HCT116 (cell line): ENCODE data around the gene ZNF26. TPM values are rescaled to one million over a fixed set of nuclear protein-coding genes. Genes with fewer than 3 reads are reported as not detected.

Experiments used
- ATAC-seq: fragments of 200-7000 bp; cut with Tn5 transposase; 2 replicates; pipeline ENCODE4 v1.9.1; 2020; ENCODE audit warnings: mild to moderate bottlenecking, moderate library complexity
- BruUV-seq: library from RNA; stranded (reverse); fragments of 400-500 nt; replicated peaks from 2 replicates; lab custom pipeline; 2021; lab: Mats Ljungman, UMichigan
- CTCF ChIA-PET: fragments of 300-600 bp; sonication (Branson Sonifier 250); formaldehyde crosslinking; loops from one replicate; lab custom pipeline; 2021; ENCODE audit warnings: antibody characterized with exemption; lab: Charles Lee
- POLR2A ChIA-PET: fragments of 300-600, 350-600 bp; sonication (Branson Sonifier 250); formaldehyde crosslinking; loops from one replicate; lab custom pipeline; 2021; ENCODE audit warnings: antibody characterized with exemption; lab: Charles Lee
- RAD21 ChIA-PET, 2 experiments: fragments of 300-600 bp; sonication (Branson Sonifier 250); formaldehyde crosslinking; loops; one replicate each; lab custom pipeline; 2023; ENCODE audit warnings: low total read pairs in 2 of 2; ENCODE audit not compliant: uncharacterized antibody in 2 of 2, unreplicated experiment in 2 of 2, low non-redundant PET in 1 of 2; lab: Charles Lee
- DNase-seq: peaks from one replicate; pipeline ENCODE4 v3.0.0-alpha.2; 2010; ENCODE audit warnings: low read depth, low spot score
- H2AFZ ChIP-seq: fragments of 200-600 bp; shearing (Covaris generic), sonication (generic); 2 replicates; pipeline ENCODE4 v1.6.1; 2017; ENCODE audit warnings: low read depth, mixed run types, mixed read lengths, antibody characterized with exemption, low read length; ENCODE audit not compliant: poor library complexity, severe bottlenecking
- H3K27ac ChIP-seq: 2 replicates; pipeline ENCODE4 v1.5.1; 2012; ENCODE audit warnings: low read depth, low read length
- H3K27me3 ChIP-seq: fragments of 200-600 bp; sonication (generic); 2 replicates; pipeline ENCODE4 v1.6.1; 2016; ENCODE audit warnings: mixed run types, low read length, mixed read lengths; ENCODE audit not compliant: insufficient read depth
- H3K36me3 ChIP-seq, 2 experiments: fragments of 200-500 bp in 1 of 2; fragments of 200-600 bp in 1 of 2; sonication (Bioruptor generic) in 1 of 2; sonication (generic) in 1 of 2; 2 replicates each; pipeline versions ENCODE4 v1.5.1 to v1.6.1; 2014 to 2016; ENCODE audit warnings: low read length in 2 of 2, inconsistent platforms in 1 of 2, mixed read lengths in 1 of 2, mixed run types in 1 of 2; ENCODE audit not compliant: insufficient read depth in 2 of 2, control insufficient read depth in 1 of 2
- H3K4me1 ChIP-seq, 2 experiments: fragments of 200-600 bp in 1 of 2; sonication (generic) in 1 of 2; 2 replicates each; pipeline versions ENCODE4 v1.5.1 to v1.6.1; 2012 to 2017; ENCODE audit warnings: low read length in 2 of 2, inconsistent platforms in 1 of 2, mild to moderate bottlenecking in 1 of 2, mixed read lengths in 1 of 2, mixed run types in 1 of 2, moderate library complexity in 1 of 2; ENCODE audit not compliant: insufficient read depth in 2 of 2, control insufficient read depth in 1 of 2
- H3K4me2 ChIP-seq: fragments of 200-600 bp; sonication (generic); 2 replicates; pipeline ENCODE4 v1.6.1; 2017; ENCODE audit warnings: mixed run types, low read length, mixed read lengths
- H3K4me3 ChIP-seq, 2 experiments: fragments of 200-600 bp in 1 of 2; sonication (generic) in 1 of 2; replicated peaks in 1 of 2; 2 replicates each; pipeline ENCODE4 v1.5.1; 2011 to 2016; ENCODE audit warnings: low read length in 2 of 2, control low read depth in 1 of 2, low read depth in 1 of 2, mild to moderate bottlenecking in 1 of 2, mixed read lengths in 1 of 2, mixed run types in 1 of 2
- H3K79me2 ChIP-seq: fragments of 200-600 bp; sonication (generic); 2 replicates; pipeline ENCODE4 v1.6.1; 2017; ENCODE audit warnings: mild to moderate bottlenecking, mixed run types, low read length, moderate library complexity, mixed read lengths; ENCODE audit not compliant: insufficient read depth
- H3K9ac ChIP-seq: fragments of 200-600 bp; sonication (generic); 2 replicates; pipeline ENCODE4 v1.6.1; 2016; ENCODE audit warnings: low read length, mixed read lengths
- H3K9me2 ChIP-seq: fragments of 200-600 bp; sonication (generic), shearing (Covaris generic); 2 replicates; pipeline ENCODE4 v1.6.1; 2017; ENCODE audit warnings: mixed run types, mild to moderate bottlenecking, moderate library complexity; ENCODE audit not compliant: insufficient read depth
- H3K9me3 ChIP-seq, 2 experiments: fragments of 200-500 bp in 1 of 2; fragments of 200-600 bp in 1 of 2; sonication (Bioruptor generic) in 1 of 2; sonication (generic) in 1 of 2; 2 replicates each; pipeline ENCODE4 v1.6.1; 2014 to 2017; ENCODE audit warnings: low read length in 2 of 2, mixed read lengths in 2 of 2, inconsistent platforms in 1 of 2, low read depth in 1 of 2, mild to moderate bottlenecking in 1 of 2, mixed run types in 1 of 2, moderate library complexity in 1 of 2; ENCODE audit not compliant: control insufficient read depth in 1 of 2, insufficient read depth in 1 of 2
- H4K20me1 ChIP-seq: fragments of 200-600 bp; sonication (generic), shearing (Covaris generic); 2 replicates; pipeline ENCODE4 v1.6.1; 2017; ENCODE audit warnings: mixed run types, mild to moderate bottlenecking, moderate library complexity; ENCODE audit not compliant: insufficient read depth
- CBX3 ChIP-seq: IDR thresholded peaks from 2 replicates; pipeline ENCODE4 v1.6.1; 2012; ENCODE audit warnings: low read depth
- EGR1 ChIP-seq: IDR thresholded peaks from 2 replicates; pipeline ENCODE4 v1.6.1; 2012; ENCODE audit warnings: low read depth
- ELF1 ChIP-seq: IDR thresholded peaks from 2 replicates; pipeline ENCODE4 v1.6.1; 2012; ENCODE audit warnings: low read depth, borderline replicate concordance
- EZH2 ChIP-seq: fragments of 200-600 bp; sonication (generic); IDR thresholded peaks from 2 replicates; pipeline ENCODE4 v1.6.1; 2017; ENCODE audit warnings: antibody characterized with exemption, mixed run types
- EZH2phosphoT487 ChIP-seq: fragments of 200-600 bp; IDR thresholded peaks from 2 replicates; pipeline ENCODE4 v1.6.1; 2018; ENCODE audit warnings: antibody characterized with exemption, borderline replicate concordance
- FOSL1 ChIP-seq: IDR thresholded peaks from 2 replicates; pipeline ENCODE4 v1.6.1; 2012; ENCODE audit warnings: low read depth
- JUND ChIP-seq: IDR thresholded peaks from 2 replicates; pipeline ENCODE4 v1.6.1; 2012
- POLR2AphosphoS5 ChIP-seq: IDR thresholded peaks from 2 replicates; pipeline ENCODE4 v1.6.1; 2011; ENCODE audit warnings: mild to moderate bottlenecking, low read depth, low read length, moderate library complexity
- RAD21 ChIP-seq: IDR thresholded peaks from 2 replicates; pipeline ENCODE4 v1.6.1; 2012; ENCODE audit warnings: low read depth, mild to moderate bottlenecking
- SIN3A ChIP-seq: IDR thresholded peaks from 2 replicates; pipeline ENCODE4 v1.6.1; 2012; ENCODE audit warnings: low read depth
- SP1 ChIP-seq: IDR thresholded peaks from 2 replicates; pipeline ENCODE4 v1.6.1; 2012; ENCODE audit warnings: low read depth
- SRF ChIP-seq: IDR thresholded peaks from 2 replicates; pipeline ENCODE4 v1.6.1; 2012; ENCODE audit warnings: low read depth
- TCF7L2 ChIP-seq: IDR thresholded peaks from 2 replicates; pipeline ENCODE4 v1.7.0; 2011; ENCODE audit warnings: borderline replicate concordance, inconsistent platforms; ENCODE audit not compliant: insufficient read depth, insufficient read length; ENCODE audit errors: extremely low read depth
- YY1 ChIP-seq: IDR thresholded peaks from 2 replicates; pipeline ENCODE4 v1.6.1; 2011; ENCODE audit warnings: low read length, low read depth, moderate library complexity, mild to moderate bottlenecking; ENCODE audit not compliant: insufficient replicate concordance; ENCODE audit errors: extremely low read depth
- ZBTB33 ChIP-seq: IDR thresholded peaks from 2 replicates; pipeline ENCODE4 v1.6.1; 2011; ENCODE audit warnings: mild to moderate bottlenecking, low read length, moderate library complexity; ENCODE audit not compliant: insufficient replicate concordance; ENCODE audit errors: extremely low read depth
- ZFX ChIP-seq: fragments of 450-650 bp; IDR thresholded peaks from 2 replicates; pipeline ENCODE4 v1.6.1; 2017
- intact Hi-C: fragments of 100-400 bp; cut with micrococcal nuclease; formaldehyde crosslinking; loops from 2 replicates; pipeline ENCODE4 v1.10.0; 2022
- total RNA-seq: library from RNA; stranded (reverse); gene quantifications from one replicate; pipeline ENCODE4 v1.2.1, GENCODE V29; 2021; ENCODE audit not compliant: unreplicated experiment
- TF ChIP-seq, protein P1 (sequence below), 3 experiments: fragments of 200-600 bp in 1 of 3; sonication (generic) in 1 of 3; IDR thresholded peaks in 2 of 3; conservative IDR thresholded peaks in 1 of 3; 2 replicates each; pipeline ENCODE4 v1.5.1; 2012 to 2017; ENCODE audit warnings: low read depth in 2 of 3, low read length in 2 of 3, antibody characterized with exemption in 1 of 3, borderline replicate concordance in 1 of 3, control low read depth in 1 of 3, mild to moderate bottlenecking in 1 of 3, mixed read lengths in 1 of 3, mixed run types in 1 of 3, moderate library complexity in 1 of 3; ENCODE audit not compliant: insufficient read depth in 1 of 3
- TF ChIP-seq, protein P2 (sequence below): IDR thresholded peaks from 2 replicates; pipeline ENCODE4 v1.6.1; 2012
- TF ChIP-seq, protein P3 (sequence below): IDR thresholded peaks from 2 replicates; pipeline ENCODE4 v1.6.1; 2012

The ZNF26 gene
- total RNA-seq, 1 experiment from 2014 or later, result 4.4 TPM

DNA sequence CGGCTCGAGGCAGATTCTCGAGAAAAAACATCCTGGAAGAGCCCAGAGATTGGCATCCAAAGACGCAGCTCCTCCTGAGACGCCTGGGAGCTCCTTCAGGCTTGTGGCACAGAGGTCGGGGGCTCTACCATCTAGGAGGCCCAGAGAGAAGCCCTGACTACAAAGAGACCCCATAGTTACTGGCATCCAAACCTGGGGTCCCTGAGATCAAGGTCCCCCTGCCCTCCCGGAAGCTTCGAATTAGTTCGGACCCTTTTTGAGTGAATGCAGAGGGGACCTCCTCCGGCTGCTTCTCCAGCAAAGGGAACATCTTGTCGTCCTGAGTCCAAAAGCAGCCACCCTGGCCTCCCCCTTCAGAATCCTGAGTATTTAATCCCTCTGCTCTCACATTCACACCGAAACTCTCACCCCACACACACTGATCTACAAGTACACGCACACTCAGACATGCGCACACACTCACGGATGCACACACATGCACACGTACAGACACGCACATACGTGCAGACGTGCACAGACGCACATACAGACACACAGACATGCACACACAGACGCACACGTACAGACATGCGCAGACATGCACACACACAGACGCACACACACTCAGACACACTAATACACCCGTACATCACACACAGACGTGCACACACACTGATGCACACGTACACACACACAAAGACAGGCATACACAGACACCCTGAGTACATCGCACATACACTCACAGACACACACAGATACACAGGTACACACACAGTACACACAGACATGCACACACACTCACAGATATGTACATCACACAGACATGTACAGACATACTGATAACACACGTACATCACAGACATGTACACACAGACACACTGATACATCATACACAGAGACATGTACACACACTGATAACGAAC lies 36.0 kb upstream of the ZNF26 start:
- TF ChIP-seq CBX3, result no peak
- TF ChIP-seq, protein P1, sequence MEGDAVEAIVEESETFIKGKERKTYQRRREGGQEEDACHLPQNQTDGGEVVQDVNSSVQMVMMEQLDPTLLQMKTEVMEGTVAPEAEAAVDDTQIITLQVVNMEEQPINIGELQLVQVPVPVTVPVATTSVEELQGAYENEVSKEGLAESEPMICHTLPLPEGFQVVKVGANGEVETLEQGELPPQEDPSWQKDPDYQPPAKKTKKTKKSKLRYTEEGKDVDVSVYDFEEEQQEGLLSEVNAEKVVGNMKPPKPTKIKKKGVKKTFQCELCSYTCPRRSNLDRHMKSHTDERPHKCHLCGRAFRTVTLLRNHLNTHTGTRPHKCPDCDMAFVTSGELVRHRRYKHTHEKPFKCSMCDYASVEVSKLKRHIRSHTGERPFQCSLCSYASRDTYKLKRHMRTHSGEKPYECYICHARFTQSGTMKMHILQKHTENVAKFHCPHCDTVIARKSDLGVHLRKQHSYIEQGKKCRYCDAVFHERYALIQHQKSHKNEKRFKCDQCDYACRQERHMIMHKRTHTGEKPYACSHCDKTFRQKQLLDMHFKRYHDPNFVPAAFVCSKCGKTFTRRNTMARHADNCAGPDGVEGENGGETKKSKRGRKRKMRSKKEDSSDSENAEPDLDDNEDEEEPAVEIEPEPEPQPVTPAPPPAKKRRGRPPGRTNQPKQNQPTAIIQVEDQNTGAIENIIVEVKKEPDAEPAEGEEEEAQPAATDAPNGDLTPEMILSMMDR (IDR thresholded peaks at IDR 0.05 in 2 of 3, conservative IDR thresholded peaks at IDR 0.05 in 1 of 3; ENCODE audit: borderline replicate concordance in 1 of 3, insufficient read depth in 1 of 3, low read depth in 2 of 3, low read length in 2 of 3), result no peak
- no peak for TF ChIP-seq ZBTB33
- TF ChIP-seq SRF, result no peak
- TF ChIP-seq, protein P2, sequence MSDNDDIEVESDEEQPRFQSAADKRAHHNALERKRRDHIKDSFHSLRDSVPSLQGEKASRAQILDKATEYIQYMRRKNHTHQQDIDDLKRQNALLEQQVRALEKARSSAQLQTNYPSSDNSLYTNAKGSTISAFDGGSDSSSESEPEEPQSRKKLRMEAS, result no peak
- TF ChIP-seq ZFX, result no peak
- no peak for TF ChIP-seq ELF1
- no peak for TF ChIP-seq YY1
- TF ChIP-seq, protein P3, sequence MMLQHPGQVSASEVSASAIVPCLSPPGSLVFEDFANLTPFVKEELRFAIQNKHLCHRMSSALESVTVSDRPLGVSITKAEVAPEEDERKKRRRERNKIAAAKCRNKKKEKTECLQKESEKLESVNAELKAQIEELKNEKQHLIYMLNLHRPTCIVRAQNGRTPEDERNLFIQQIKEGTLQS, result no peak
- TF ChIP-seq POLR2AphosphoS5, result no peak
- no peak for TF ChIP-seq EGR1
- no peak for TF ChIP-seq TCF7L2
- no peak for TF ChIP-seq RAD21
- no peak for TF ChIP-seq EZH2
- TF ChIP-seq FOSL1, result no peak
- TF ChIP-seq JUND, result no peak
- no peak for TF ChIP-seq EZH2phosphoT487
- no peak for TF ChIP-seq SP1
- TF ChIP-seq SIN3A, result no peak
- no peaks in the 10 kb centered on the region for H4K20me1 ChIP-seq
- DNase-seq, result no peak
- intact Hi-C loops, result no loop called here
- no peak overlapping the region for H3K27ac ChIP-seq
- no peak overlapping the region for H2AFZ ChIP-seq
- H3K79me2 ChIP-seq, result no peaks in the 10 kb centered on the region
- H3K9ac ChIP-seq, result no peak overlapping the region
- H3K9me3 ChIP-seq, result peaks cover 12 to 20% of the 10 kb centered on the region in 2 experiments; a peak in 2 of 4 replicates
- no peaks in the 10 kb centered on the region for H3K27me3 ChIP-seq
- no peak for ATAC-seq
- BruUV-seq, result no TSS peak
- H3K4me2 ChIP-seq, result no peak overlapping the region
- ChIA-PET CTCF (no interaction called here), RAD21 (no interaction called here), POLR2A (no interaction called here)
- H3K36me3 ChIP-seq, result no peaks in the 10 kb centered on the region
- no peak overlapping the region for H3K4me3 ChIP-seq
- H3K4me1 ChIP-seq, result no peaks in the 10 kb centered on the region
- H3K9me2 ChIP-seq, result no peaks in the 10 kb centered on the region
